Adrenal gland (tissue), 5 donors: ENCODE data around the gene OSM.

Experiments
- POLR2A ChIP-seq, 2 donors: fragments of 450-650 bp; IDR thresholded peaks; one replicate each; pipeline ENCODE4 v1.6.1; 2017; ENCODE audit warnings: antibody characterized with exemption in 2 of 2, mild to moderate bottlenecking in 2 of 2, moderate library complexity in 1 of 2
- TF ChIP-seq, protein P1 (sequence below), 6 experiments: fragments of 450-650 bp in 4 of 6; fragments of 200-600 bp in 2 of 6; sonication (generic) in 1 of 6; IDR thresholded peaks; 1 replicate in 5 of 6; 2 replicates in 1 of 6; pipeline versions ENCODE4 v1.5.1 to v1.8.0; 2016 to 2021; ENCODE audit warnings: antibody characterized with exemption in 6 of 6, mild to moderate bottlenecking in 2 of 6, moderate library complexity in 1 of 6
- donor health status: DM: no; HTN: no; CAD: no.

DNA sequence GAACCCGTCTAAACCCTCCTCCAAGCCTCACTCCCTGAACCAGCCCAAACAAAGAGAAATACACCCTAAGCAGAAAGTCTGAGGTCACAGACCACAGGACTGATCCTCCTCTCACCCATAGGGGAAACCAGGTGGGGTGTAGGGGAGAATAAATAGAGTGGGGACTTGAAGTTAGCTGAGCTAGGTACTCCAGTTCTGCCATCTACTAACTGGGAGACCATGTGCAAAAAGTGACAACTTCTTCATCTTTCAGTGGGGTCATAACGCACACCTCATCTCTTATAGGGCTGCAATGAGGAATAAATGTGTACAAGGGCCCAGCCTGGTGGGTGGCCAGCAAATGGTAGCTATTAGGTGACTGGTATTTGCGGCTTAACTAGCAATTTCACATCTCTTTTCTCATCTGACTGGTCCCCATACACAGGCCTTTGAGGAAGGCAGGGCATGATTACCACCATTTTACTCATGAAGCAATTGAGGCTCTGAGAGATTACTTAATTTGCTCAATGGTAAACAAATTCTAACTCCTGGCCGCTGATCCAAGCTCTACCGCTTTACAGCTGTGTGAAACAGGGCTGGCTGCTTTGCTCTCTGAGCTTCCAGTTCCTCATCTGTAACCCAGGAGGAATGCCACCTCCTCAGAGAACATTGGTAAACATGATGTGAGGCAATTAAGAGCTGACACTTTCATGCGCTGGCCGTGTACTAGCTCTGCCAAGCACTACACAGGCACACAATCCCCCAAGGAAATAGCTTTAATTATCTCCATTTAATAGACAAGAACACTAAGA lies 43.5 kb upstream of the OSM start:
- TF ChIP-seq, protein P1, sequence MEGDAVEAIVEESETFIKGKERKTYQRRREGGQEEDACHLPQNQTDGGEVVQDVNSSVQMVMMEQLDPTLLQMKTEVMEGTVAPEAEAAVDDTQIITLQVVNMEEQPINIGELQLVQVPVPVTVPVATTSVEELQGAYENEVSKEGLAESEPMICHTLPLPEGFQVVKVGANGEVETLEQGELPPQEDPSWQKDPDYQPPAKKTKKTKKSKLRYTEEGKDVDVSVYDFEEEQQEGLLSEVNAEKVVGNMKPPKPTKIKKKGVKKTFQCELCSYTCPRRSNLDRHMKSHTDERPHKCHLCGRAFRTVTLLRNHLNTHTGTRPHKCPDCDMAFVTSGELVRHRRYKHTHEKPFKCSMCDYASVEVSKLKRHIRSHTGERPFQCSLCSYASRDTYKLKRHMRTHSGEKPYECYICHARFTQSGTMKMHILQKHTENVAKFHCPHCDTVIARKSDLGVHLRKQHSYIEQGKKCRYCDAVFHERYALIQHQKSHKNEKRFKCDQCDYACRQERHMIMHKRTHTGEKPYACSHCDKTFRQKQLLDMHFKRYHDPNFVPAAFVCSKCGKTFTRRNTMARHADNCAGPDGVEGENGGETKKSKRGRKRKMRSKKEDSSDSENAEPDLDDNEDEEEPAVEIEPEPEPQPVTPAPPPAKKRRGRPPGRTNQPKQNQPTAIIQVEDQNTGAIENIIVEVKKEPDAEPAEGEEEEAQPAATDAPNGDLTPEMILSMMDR (IDR thresholded peaks at IDR 0.05) = no peak
- no peak for TF ChIP-seq POLR2A (IDR thresholded peaks at IDR 0.05)
